ENCODE data around the gene CDON. TPM values are rescaled to one million over a fixed set of nuclear protein-coding genes. Genes with fewer than 3 reads are reported as not detected.

Gene CDON
- total RNA-seq, 2 donors from 2014 or later, result 17.6 to 21.9 TPM

DNA sequence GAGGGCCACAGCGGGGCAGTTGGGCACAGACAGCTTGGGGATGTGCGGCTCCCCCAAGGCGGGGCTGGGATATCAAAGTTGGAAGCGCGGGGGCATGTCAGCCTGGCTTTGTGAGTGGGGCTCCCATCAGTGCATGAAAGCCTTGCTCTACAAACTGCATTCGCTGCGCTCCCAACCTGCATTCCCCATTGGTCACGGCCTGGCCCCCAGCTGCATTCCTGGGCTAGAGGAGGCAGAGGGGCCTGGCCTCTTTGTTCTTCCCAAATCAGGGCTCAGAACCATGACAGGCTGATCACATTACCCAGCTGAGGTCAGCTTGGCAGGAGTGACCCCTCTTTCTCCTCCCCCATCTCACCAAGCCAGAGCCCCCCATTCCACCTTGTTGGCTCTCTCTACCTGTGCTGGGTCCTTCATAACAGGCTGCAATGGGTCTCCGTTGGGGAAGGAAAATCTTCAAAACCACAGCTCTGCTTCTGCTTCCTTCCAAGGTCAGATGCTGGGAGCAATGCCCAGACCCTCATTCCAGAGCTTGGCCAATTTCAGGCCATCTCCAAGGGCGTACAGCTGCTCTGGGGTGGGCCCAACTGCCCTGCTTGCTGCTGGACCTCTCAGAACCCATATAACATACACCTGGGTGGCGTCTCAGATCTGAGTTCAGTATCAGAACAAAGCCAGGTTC, 38.7 kb upstream of the CDON start:
- no peak overlapping the region for H3K27ac ChIP-seq
- TF ChIP-seq CTCF (IDR thresholded peaks at IDR 0.05), result no peak
- H3K4me1 ChIP-seq, result peaks cover 0 to 19% of the 10 kb centered on the region in 2 donors
- no peaks in the 10 kb centered on the region for H3K36me3 ChIP-seq
- H3K9me3 ChIP-seq, result no peaks in the 10 kb centered on the region
- no peak for DNase-seq (ENCODE audit: low spot score)
- no peaks in the 10 kb centered on the region for H3K27me3 ChIP-seq
- no peak overlapping the region for H3K4me3 ChIP-seq

DNA sequence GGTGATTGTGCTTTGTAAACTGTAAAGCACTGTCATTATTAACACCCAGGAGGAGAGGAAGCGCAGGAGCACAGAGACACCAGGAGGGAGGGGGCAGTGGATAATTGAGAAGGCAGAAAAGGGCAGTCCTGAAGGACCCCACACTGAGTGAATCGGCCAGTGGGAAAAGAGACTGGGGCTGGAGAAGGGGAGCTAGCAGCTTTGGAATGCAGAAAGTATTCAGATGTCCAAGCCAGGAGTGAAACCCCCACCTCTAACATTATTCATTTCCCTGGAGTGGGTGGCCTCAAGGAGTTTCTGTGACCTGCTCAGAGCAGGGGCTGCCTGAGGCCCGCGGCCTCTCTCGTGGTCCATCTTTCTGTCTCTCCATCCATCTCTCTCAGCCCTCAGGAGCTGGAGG, 38.0 kb upstream of the CDON start:
- Histone ChIP-seq H3K4me1 (peaks cover 0 to 19% of the 10 kb centered on the region in 2 donors), H3K27me3 (no peaks in the 10 kb centered on the region), H3K36me3 (no peaks in the 10 kb centered on the region), H3K27ac (no peak overlapping the region), H3K9me3 (no peaks in the 10 kb centered on the region), H3K4me3 (no peak overlapping the region)
- no peak for DNase-seq (ENCODE audit: low spot score)
- TF ChIP-seq CTCF (IDR thresholded peaks at IDR 0.05), result no peak

DNA sequence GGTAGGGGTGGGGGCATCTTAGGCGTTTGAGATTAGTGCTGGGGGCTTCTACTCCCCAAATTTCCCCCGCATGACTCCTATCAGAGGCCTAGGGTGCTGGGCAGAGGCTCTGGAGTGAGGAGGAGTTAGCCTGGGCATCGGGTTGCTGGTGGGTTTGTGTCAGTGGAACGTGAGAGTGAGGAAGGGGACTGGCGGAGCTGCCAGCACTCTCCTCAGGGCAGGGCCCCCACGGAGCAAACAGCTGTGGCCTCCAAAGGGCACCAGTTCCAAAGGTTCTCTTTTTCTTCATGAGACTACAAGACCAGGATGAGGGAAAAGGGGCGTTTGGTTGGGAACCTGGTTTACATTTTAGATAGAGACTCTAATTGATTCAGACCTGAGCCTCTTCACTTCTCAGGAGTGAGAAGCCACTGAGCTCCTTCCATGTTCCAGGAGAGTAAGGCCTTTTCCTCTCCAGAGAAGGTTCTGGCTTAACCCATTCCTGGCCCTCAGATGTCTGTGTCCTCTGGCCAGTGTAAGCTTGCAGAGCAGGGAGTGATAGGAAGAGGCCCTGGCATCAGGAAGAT, 35.6 kb upstream of the CDON start:
- no peak for DNase-seq (ENCODE audit: low spot score)
- H3K4me3 ChIP-seq, result no peak overlapping the region
- no peaks in the 10 kb centered on the region for H3K9me3 ChIP-seq
- no peaks in the 10 kb centered on the region for H3K36me3 ChIP-seq
- no peak overlapping the region for H3K27ac ChIP-seq
- no peak for TF ChIP-seq CTCF (IDR thresholded peaks at IDR 0.05)
- no peaks in the 10 kb centered on the region for H3K27me3 ChIP-seq
- H3K4me1 ChIP-seq, result peaks cover 0 to 19% of the 10 kb centered on the region in 2 donors

DNA sequence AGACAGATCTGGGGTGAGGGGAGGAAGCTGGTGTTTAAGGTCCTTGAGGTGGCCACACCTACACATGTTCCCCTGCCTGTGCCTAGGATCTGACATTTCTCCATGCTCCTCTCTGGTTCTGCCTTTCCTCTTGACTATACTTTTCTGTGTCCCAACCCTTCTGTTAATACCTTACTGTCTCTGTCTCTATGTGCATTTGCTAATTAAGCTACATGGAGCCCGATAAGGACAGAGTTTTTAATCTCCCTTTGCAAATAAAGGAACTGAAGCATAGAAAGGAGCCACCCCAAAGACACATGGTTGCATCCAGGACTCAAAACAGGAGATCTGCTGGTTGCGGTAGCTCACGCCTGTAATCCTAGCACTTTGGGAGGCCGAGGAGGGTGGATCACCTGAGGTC, 33.1 kb upstream of the CDON start:
- Histone ChIP-seq H3K4me3 (no peak overlapping the region), H3K4me1 (no peaks in the 10 kb centered on the region), H3K27me3 (no peaks in the 10 kb centered on the region), H3K36me3 (no peaks in the 10 kb centered on the region), H3K27ac (no peak overlapping the region), H3K9me3 (no peaks in the 10 kb centered on the region)
- no peak for DNase-seq (ENCODE audit: low spot score)
- TF ChIP-seq CTCF (IDR thresholded peaks at IDR 0.05), result no peak

- H3K4me1 ChIP-seq, result no peaks in the 10 kb centered on the region
- no peaks in the 10 kb centered on the region for H3K36me3 ChIP-seq
- no peaks in the 10 kb centered on the region for H3K9me3 ChIP-seq
- DNase-seq (ENCODE audit: low spot score), result no peak
- no peak overlapping the region for H3K27ac ChIP-seq
- no peak overlapping the region for H3K4me3 ChIP-seq
- no peak for TF ChIP-seq CTCF (IDR thresholded peaks at IDR 0.05)
- H3K27me3 ChIP-seq, result no peaks in the 10 kb centered on the region
Observed at GRCh38 chr11:126090452-126090851, 27.8 kb upstream of the CDON start.

DNA sequence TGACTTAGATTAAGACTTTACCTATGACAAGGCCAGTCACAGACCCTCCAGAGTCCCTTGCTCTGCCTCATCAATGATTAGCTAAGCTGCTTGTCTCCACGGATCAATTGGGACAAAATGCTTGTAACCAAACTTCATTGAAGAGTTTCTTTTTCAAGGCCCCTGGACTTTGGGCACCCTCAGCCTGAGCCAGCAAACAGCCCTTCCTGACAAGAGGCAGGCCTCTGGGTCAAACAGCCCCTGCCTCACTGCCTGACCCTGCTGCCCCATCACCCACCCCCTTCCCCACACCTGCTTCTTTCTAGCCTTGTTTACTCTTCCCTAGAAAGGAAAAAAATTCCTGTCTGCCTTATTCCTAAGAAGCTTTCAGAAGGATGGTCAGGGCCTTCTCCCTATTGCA, 26.3 kb upstream of the CDON start:
- no peaks in the 10 kb centered on the region for H3K27me3 ChIP-seq
- no peaks in the 10 kb centered on the region for H3K9me3 ChIP-seq
- no peak for TF ChIP-seq CTCF (IDR thresholded peaks at IDR 0.05)
- DNase-seq (ENCODE audit: low spot score), result no peak
- peaks cover 0 to 4% of the 10 kb centered on the region in 2 donors for H3K4me1 ChIP-seq
- no peak overlapping the region for H3K4me3 ChIP-seq
- no peaks in the 10 kb centered on the region for H3K36me3 ChIP-seq
- no peak overlapping the region for H3K27ac ChIP-seq

All from right atrium auricular region (tissue), 2 donors.